ENCODE measurements around the gene PCA3.

DNA sequence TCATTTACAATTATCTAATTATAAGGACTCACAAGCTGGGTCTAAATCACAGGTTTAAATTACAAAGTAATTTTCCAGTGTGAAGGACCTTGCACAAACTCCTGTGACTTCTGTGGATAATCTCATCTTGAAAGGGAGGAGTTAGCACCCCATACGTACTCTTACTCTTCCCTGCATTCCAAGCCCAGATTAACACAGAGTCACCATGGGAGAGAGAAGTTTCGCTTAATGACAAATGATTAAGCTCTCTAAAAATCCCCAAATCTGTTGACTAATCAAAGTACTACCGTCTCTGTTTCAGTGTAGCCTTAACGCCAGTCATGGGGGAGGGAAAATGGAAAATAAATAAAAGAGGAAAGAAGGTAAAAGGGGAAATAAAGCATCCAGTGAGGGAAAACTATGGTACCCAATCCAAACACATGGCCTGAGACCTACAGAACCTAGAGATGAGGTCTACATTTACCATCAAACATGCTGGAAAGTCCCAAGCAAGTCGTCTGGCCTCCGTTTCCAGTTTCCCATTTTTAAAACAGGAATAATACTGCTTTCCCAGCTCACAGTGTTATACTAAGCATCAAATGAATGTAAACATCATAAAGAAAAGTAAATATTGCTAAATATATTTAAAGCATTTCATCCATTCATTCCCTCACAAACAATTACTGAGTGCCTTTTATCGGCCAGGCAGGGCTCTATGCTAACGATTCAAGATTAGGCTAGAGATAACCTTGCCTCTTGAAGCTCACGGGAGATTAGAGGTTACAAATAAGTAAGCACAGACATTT is 63.2 kb downstream of the PCA3 start:
- TF ChIP-seq POLR2A (IDR thresholded peaks at IDR 0.05): no peak
- TF ChIP-seq, protein P1, sequence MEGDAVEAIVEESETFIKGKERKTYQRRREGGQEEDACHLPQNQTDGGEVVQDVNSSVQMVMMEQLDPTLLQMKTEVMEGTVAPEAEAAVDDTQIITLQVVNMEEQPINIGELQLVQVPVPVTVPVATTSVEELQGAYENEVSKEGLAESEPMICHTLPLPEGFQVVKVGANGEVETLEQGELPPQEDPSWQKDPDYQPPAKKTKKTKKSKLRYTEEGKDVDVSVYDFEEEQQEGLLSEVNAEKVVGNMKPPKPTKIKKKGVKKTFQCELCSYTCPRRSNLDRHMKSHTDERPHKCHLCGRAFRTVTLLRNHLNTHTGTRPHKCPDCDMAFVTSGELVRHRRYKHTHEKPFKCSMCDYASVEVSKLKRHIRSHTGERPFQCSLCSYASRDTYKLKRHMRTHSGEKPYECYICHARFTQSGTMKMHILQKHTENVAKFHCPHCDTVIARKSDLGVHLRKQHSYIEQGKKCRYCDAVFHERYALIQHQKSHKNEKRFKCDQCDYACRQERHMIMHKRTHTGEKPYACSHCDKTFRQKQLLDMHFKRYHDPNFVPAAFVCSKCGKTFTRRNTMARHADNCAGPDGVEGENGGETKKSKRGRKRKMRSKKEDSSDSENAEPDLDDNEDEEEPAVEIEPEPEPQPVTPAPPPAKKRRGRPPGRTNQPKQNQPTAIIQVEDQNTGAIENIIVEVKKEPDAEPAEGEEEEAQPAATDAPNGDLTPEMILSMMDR (IDR thresholded peaks at IDR 0.05): no peak
